ENCODE results near the gene DYNC1I1. TPM values are rescaled to one million over a fixed set of nuclear protein-coding genes. Genes with fewer than 3 reads are reported as not detected.

The DYNC1I1 gene
- total RNA-seq, 1 experiment from 2014 or later, result 3.2 TPM

- Histone ChIP-seq H2BK20ac (ENCODE audit: low read depth, low read length, poor library complexity, severe bottlenecking) (no peak overlapping the region), H3K23ac (ENCODE audit: insufficient read length, low read depth, low read length) (no peak overlapping the region), H4K20me1 (ENCODE audit: control insufficient read depth, insufficient read depth, insufficient read length) (no peaks in the 10 kb centered on the region), H3K4ac (ENCODE audit: low read depth, low read length) (no peak overlapping the region), H2BK15ac (ENCODE audit: low read depth, low read length) (no peak overlapping the region), H3K4me1 (ENCODE audit: insufficient read depth, low read length) (peaks cover 4% of the 10 kb centered on the region; the same call in 1 of the 2 replicates), H3K9me3 (ENCODE audit: control insufficient read depth, low read depth, low read length) (no peaks in the 10 kb centered on the region), H2BK5ac (ENCODE audit: insufficient read length, low read length) (no peak overlapping the region), H2AK5ac (ENCODE audit: insufficient read length, low read length) (no peak overlapping the region), H3K56ac (ENCODE audit: insufficient read length, low read depth, low read length) (no peak overlapping the region), H3K23me2 (ENCODE audit: insufficient read length, low read depth, low read length, poor library complexity, severe bottlenecking) (no peaks in the 10 kb centered on the region), H3K9ac (ENCODE audit: extremely low read depth, insufficient read length, low read length) (no peak overlapping the region), H3K79me1 (ENCODE audit: insufficient read depth, low read depth, low read length, poor library complexity, severe bottlenecking) (no peaks in the 10 kb centered on the region), H4K5ac (ENCODE audit: insufficient read length, low read depth, low read length) (no peak overlapping the region), H3K79me2 (ENCODE audit: insufficient read depth, low read length) (no peaks in the 10 kb centered on the region), H3K27ac (ENCODE audit: insufficient read length, low read depth, low read length) (no peak overlapping the region), H4K8ac (replicated peaks; ENCODE audit: insufficient read length, low read depth, low read length) (no peak overlapping the region), H2AFZ (ENCODE audit: low read length) (no peak overlapping the region), H3K27me3 (ENCODE audit: insufficient read depth, low read length) (no peaks in the 10 kb centered on the region), H3K4me2 (ENCODE audit: insufficient read depth, insufficient read length, low read length) (no peak overlapping the region), H3K18ac (ENCODE audit: insufficient read length, low read depth, low read length) (no peak overlapping the region), H3K14ac (ENCODE audit: insufficient read depth, low read length) (no peak overlapping the region), H4K91ac (ENCODE audit: insufficient read length, low read depth, low read length) (no peak overlapping the region), H3T11ph (ENCODE audit: low read length) (no peak overlapping the region), H2BK12ac (ENCODE audit: insufficient read length, low read depth, low read length) (no peak overlapping the region), H2BK120ac (ENCODE audit: low read depth, low read length, poor library complexity, severe bottlenecking) (no peak overlapping the region)
- Mint-ChIP-seq H3K36me3 (ENCODE audit: insufficient read depth in 1 of 3, low read depth in 3 of 3) (no peaks in the 10 kb centered on the region), H3K27ac (no peak overlapping the region), H3K9me3 (no peaks in the 10 kb centered on the region), H3K27me3 (ENCODE audit: low read depth) (peaks cover 8% of the 10 kb centered on the region; the same call in 1 of the 2 replicates), H3K4me3 (no peak overlapping the region), H3K4me1 (peaks cover 19 to 22% of the 10 kb centered on the region in 2 experiments)
- WGBS (ENCODE audit: extremely low coverage, insufficient read length, low lambda C conversion rate), result no CpG with 5 or more reads among the region's 4 CpGs
- no peak for DNase-seq
- TF ChIP-seq CTCF (conservative IDR thresholded peaks at IDR 0.05), result no peak
Observed at GRCh38 chr7:96061844-96062243, 289.5 kb downstream of the DYNC1I1 start.
